Kidney epithelial cell (primary cell): ENCODE results near the gene MTHFD1L. TPM values are rescaled to one million over a fixed set of nuclear protein-coding genes. Genes with fewer than 3 reads are reported as not detected.

Experiments
- DNase-seq: peaks from one replicate; pipeline ENCODE4 v3.0.0-alpha.2; 2010; ENCODE audit warnings: low read depth
- H3K27me3 ChIP-seq: 2 replicates; pipeline ENCODE4 v1.6.0; 2011; ENCODE audit warnings: low read length; ENCODE audit not compliant: control insufficient read depth, insufficient read depth
- H3K36me3 ChIP-seq: 2 replicates; pipeline ENCODE4 v1.5.1; 2011; ENCODE audit warnings: low read length; ENCODE audit not compliant: control insufficient read depth, insufficient read depth
- H3K4me3 ChIP-seq: 2 replicates; pipeline ENCODE4 v1.5.1; 2011; ENCODE audit warnings: low read depth, mild to moderate bottlenecking, control low read depth, low read length
- CTCF ChIP-seq: IDR thresholded peaks from 2 replicates; pipeline ENCODE4 v1.5.1; 2011; ENCODE audit warnings: mild to moderate bottlenecking, moderate library complexity, low read length, control low read depth, inconsistent platforms; ENCODE audit not compliant: insufficient read depth, poor library complexity, severe bottlenecking
- total RNA-seq: library from RNA; depleted of rRNA; stranded (reverse); fragments of >200 nt; gene quantifications from 2 replicates; pipeline ENCODE4 v1.2.3, GENCODE V29; 2015

Gene MTHFD1L
- total RNA-seq, 1 donor from 2014 or later: 116 TPM

DNA sequence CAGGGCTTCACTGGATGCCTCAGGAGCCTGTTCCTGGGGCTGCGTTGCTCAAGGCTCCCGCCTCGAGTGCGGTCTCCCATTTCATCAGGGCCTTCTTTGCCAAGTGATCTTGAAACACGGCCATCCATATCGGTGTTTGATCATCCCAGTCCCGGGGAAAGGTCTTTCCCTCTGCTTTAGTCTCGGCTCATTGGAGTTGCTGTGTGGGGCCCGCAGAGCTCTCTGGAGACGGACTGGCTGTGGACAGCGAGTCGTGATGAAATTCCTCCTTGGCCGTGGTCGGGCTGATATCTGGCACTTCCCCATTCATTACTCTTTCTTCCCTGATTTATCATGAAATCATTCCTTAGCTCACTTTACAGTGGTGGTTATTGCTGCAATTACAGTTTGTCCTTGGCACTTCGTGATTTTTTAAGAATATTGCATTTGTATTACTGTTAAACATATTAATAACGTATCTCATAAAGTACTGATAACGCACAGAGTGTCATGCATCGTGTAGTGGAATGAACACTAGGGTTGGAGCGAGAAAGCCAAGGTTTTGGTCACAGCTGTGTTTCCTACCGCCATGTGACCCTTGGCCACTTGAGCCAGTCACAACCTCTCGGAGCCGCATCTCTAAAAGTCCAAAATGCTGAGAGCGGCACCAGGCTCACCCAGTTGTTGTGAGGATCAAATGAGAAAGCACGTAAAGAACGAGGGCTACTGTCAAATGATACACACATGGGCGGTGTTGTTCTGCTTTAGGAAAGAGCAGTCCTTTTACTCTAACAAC lies 71.8 kb downstream of the MTHFD1L start:
- no peak for DNase-seq
- TF ChIP-seq CTCF: no peak
- H3K36me3 ChIP-seq: no peaks in the 10 kb centered on the region
- no peaks in the 10 kb centered on the region for H3K27me3 ChIP-seq
- no peak overlapping the region for H3K4me3 ChIP-seq

- Histone ChIP-seq H3K4me3 (no peak overlapping the region), H3K27me3 (no peaks in the 10 kb centered on the region), H3K36me3 (no peaks in the 10 kb centered on the region)
- no peak for TF ChIP-seq CTCF
- no peak for DNase-seq
Measured at GRCh38 chr6:150939399-150939798, 73.9 kb downstream of the MTHFD1L start.

GRCh38 chr6:150940941-150941340 lies 75.4 kb downstream of the MTHFD1L start:
- Histone ChIP-seq H3K27me3 (no peaks in the 10 kb centered on the region), H3K4me3 (no peak overlapping the region), H3K36me3 (no peaks in the 10 kb centered on the region)
- TF ChIP-seq CTCF: no peak
- no peak for DNase-seq

- DNase-seq: no peak
- no peak for TF ChIP-seq CTCF
- H3K27me3 ChIP-seq: no peaks in the 10 kb centered on the region
- H3K4me3 ChIP-seq: no peak overlapping the region
- H3K36me3 ChIP-seq: peaks cover 4% of the 10 kb centered on the region
Measured at GRCh38 chr6:150949526-150949925, 84.0 kb downstream of the MTHFD1L start.

- TF ChIP-seq CTCF: no peak
- DNase-seq: no peak
- Histone ChIP-seq H3K27me3 (no peaks in the 10 kb centered on the region), H3K36me3 (peaks cover 4% of the 10 kb centered on the region), H3K4me3 (no peak overlapping the region)
Measured at GRCh38 chr6:150953851-150954250, 88.3 kb downstream of the MTHFD1L start.

- no peak for TF ChIP-seq CTCF
Measured at GRCh38 chr6:150959166-150959565, 93.7 kb downstream of the MTHFD1L start.

More at GRCh38 chr6:150959166-150959565, 93.7 kb downstream of the MTHFD1L start:
- no peak for DNase-seq
- no peak overlapping the region for H3K4me3 ChIP-seq
- H3K27me3 ChIP-seq: no peaks in the 10 kb centered on the region
- no peaks in the 10 kb centered on the region for H3K36me3 ChIP-seq
